Cerebellar nuclear complex (tissue), 1 donor: ENCODE data around the gene CAMTA1.

Experiments
- DNase-seq, 2 experiments: peaks; one replicate each; lab custom pipeline; 2025; lab: John Stamatoyannopoulos, UW

The CAMTA1 gene

DNA sequence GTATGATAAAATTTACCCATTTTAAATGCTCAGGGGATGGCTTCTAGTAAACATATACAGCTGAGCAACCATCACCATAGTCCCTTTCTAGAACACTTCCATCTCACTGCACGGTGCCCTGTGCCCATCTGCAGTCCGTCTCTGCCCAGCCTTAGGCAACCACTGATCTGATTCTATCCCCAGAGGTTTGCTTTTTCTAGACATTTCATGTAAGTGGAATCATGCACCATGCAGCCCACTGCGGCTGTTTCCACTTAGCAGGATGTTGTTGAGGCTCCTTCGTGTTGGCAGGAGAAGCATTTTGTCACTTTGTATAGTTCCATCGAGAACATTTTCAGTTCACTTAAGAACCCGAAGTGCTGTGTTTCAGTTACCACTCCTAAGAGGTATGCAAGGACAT, 958.1 kb downstream of the CAMTA1 start:
- no peak for DNase-seq

DNA sequence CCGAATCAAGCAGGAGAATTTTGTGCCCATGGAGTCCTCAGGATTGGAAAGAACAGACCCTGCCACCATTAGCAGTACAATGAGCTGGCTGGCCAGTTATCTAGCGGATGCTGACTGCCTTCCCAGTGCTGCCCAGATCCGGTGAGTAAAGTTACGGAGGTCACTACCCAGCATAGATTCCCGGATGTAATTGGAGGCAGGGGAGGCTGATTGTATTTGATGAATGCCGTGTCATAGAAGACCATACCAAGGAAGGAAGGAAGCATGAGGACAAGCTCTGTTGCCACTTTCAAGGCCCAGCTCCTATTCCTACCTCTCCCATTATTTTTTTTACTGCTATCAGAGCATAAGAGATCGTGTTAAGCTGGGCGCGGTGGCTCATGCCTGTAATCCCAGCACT, 959.6 kb downstream of the CAMTA1 start:
- no peak for DNase-seq

DNA sequence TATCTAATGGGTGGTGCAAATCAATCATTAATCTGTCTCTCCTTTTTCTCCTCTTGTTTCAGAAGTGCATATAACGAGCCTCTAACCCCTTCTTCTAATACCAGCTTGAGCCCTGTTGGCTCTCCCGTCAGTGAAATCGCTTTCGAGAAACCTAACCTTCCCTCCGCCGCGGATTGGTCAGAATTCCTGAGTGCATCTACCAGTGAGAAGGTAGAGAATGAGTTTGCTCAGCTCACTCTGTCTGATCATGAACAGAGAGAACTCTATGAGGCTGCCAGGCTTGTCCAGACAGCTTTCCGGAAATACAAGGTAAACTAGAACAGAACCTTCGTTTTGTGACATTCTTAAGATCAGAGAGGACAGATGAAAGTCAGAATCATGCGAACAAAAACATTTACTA, 960.5 kb downstream of the CAMTA1 start:
- DNase-seq, result no peak

DNA sequence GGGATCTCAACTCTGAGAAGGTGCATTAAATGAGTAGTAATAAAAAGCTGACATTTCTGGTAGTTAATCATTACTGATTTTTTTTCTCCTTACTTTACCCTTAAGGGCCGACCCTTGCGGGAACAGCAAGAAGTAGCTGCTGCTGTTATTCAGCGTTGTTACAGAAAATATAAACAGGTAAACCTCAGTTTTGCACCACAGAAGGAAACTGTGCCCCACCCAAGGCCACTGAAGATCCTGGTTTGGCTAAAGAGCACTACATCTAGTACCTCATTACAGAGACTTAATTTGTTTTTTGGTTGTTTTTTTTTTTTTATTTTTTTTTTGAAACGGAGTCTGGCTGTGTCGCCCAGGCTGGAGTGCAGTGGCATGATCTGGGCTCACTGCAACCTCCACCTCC, 962.4 kb downstream of the CAMTA1 start:
- DNase-seq, result no peak

DNA sequence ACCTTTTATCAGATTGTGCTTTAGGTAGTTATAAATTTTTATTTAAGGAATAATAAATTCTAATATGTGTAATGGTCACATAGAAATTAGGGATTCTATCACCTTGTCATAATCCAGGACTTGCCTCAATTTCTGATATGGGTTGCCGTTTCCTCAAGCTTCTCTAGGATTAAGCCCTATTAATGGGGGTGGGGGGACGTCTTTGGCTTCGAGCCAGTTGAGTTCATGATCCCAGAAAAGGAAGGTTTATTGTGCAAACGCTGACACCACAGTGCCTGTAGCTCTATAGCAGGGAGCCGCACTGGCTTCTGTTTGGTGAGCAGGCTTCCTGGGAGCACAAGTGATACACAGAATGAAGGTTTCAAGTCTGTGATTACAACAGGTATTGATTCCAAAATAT, 963.9 kb downstream of the CAMTA1 start:
- no peak for DNase-seq

DNA sequence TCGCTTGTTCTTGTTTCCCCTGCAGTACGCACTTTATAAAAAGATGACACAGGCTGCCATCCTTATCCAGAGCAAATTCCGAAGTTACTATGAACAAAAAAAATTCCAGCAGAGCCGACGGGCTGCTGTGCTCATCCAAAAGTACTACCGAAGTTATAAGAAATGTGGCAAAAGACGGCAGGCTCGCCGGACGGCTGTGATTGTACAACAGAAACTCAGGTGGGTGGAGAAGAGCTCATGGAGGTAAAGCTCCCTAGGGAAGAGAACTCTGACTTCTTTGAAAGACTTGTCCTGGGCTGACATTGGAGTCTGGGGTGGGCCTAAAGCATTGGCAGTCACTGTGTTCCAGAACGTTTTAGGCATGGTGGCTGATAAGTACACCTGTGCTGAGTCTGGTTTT, 965.9 kb downstream of the CAMTA1 start:
- DNase-seq, result no peak

DNA sequence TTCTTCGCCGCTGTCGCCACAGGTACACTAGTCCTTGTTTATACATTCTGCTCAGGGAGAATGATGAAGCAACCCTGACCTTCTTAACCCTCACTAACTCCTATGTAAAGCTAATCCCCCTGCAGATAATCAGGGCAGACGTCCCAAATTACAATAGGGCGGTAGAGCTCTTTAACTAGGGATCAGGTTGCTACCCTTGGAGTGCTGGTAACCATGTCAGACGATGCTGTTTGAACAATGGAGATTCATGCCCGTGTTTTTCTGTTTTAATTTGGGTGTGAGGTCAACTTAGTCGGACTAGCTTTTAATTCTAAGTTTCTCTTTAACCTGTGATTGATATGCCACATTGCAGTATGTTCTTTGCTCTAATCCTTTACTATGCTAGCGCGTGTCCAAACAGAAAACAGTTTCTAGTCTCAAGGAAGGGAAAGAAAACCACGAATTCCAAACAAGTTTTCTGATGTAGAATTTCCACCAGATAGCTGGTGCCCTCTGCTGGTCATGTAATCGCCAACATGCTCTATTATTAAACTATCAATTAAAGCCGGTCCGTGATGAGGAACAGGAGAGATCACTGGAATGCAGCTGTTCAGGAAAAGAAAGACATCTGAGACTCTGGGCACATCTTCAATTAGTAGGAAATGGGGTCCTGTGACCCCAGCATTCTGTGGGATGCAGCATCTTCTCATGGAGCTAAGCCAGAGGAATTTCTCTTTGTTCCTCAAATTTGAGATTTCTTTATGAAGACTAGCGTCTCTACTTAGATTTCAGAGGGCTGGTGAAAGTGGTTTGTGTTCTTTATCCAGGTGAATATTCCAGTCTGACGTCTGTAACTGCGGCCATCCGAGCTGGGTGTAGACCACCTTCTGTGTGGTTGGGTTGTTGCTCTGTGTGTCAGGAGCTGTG, 967.5 kb downstream of the CAMTA1 start:
- peak in 1 of 2 experiments; percentile 31 for DNase-seq

DNA sequence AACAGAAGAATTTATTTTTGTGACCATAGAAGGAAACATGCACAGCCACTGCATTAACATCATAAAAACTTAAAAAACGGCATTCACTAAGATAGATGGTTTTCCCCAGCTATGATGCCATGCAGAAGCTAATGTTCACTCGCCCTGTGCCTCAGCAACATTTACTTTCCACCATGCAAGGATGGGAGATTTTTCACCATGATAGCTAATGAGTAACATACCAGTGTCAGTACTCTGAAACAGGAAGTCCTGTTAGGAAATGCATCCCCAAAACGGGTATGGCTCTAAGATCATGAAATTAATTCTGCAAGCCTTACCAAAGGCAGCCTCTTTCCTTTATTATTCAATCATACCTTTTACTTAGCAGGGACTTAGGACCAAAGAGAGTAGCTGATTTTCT, 968.4 kb downstream of the CAMTA1 start:
- no peak for DNase-seq

DNA sequence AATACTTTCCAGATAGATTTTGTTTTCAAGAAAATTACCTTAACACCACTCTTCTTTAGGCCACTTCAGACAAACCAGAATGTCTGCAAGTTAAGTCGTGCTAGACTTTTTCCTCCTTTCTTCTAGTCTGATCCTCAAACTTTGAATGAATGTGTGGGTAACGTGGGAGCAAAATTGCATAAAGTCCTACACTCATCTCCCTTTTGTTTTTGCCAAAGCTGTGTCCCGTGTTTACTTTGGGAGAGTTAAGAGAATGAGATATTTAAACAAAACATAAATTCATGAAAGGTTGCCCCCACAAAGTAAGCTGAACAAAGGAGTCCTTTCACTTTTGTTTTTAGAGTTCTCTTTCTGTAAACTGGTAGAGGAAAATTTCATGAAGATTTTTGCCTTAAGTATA, 969.0 kb downstream of the CAMTA1 start:
- no peak for DNase-seq

DNA sequence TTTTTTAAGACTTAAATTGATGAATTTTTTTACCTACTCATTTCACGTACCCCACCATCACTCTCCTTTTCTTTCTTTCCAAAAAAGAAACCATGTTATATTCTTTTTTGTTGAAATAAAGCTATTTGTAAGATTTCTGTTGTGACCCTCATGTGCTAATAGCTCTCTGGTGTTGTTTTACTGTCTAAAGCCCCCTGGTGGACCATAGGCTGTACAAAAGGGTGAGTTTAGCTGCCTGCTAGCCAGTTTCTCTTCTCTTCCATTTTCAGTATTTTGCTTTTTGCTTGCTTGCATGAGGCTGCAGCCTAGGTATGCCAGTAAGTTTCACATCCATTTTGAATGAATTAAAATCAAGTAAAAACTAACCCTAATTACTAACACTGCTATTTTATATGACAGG, 970.2 kb downstream of the CAMTA1 start:
- DNase-seq, result no peak

DNA sequence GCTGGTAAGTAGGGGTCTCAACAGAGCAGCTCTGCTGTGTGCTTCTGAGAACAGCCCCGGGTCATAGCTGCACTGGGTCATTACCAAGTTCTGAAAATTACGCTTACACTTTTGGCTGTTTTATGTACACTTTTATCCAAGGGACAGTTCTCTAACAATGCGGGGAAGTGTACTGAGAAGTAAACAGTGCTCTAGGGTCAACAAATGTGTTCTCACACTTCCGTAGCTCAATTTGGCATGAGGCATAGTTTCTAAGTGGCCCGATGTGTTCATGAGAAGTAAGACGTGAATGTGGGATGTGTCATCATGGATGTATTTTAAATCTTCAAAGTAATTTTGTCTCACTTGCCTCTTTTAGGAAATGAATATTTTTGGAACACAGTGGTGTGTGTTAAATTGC, 975.0 kb downstream of the CAMTA1 start:
- no peak for DNase-seq

DNA sequence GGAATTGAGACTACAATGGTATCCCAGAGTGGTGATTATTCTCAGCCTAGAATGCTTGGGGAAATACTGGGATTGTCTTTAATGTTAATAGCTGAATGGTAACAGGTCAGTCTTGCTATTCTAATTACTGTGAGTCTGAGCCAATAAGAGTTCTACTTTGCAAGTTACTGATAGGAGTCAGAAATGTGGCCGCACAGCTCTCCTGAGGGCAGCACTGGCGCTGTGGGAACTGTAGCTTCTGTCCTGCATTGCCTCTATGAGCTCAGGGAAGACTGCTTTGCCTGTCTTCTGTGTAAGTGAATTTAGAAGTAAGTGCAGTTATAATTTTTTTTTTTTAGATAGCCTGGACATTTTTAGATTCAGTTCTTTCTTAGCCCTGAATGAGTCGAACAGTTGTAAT, 975.8 kb downstream of the CAMTA1 start:
- DNase-seq, result no peak

DNA sequence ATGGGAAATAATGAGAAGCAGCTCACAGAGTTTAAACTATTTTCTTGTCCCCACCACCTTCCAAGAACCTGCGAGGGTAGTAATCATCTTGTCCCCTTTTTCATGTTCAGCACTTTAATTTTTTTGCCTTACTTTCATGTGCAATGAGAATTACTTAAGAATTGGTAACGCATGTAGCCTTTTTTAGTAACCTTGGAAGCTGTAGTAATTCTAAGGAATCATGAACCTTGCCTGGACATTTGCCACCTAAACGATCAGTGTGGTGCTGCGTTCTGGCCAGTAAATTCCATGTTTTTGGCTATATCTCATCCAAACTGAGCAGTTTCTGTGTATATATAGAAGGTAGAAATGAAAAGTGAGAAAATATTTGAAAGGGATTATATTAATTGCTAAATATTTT, 981.9 kb downstream of the CAMTA1 start:
- DNase-seq, result no peak

DNA sequence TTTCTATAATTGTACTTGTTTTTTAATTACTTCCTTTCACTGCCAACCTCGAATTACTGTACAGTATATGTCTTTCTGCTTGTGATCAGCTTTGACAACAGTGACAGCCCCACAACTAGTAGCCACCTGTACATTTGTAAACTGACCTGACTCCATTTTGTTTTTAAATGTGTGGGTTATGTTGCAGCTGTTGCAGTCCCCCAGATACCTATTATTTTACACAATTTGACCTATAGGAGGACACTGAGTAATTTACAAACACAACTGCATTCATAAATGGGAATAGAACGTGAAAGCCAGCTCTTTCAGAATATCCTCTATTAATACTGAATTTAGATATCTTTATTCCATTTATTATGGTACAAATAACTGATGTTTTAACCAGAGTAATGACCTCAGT, 983.3 kb downstream of the CAMTA1 start:
- no peak for DNase-seq

DNA sequence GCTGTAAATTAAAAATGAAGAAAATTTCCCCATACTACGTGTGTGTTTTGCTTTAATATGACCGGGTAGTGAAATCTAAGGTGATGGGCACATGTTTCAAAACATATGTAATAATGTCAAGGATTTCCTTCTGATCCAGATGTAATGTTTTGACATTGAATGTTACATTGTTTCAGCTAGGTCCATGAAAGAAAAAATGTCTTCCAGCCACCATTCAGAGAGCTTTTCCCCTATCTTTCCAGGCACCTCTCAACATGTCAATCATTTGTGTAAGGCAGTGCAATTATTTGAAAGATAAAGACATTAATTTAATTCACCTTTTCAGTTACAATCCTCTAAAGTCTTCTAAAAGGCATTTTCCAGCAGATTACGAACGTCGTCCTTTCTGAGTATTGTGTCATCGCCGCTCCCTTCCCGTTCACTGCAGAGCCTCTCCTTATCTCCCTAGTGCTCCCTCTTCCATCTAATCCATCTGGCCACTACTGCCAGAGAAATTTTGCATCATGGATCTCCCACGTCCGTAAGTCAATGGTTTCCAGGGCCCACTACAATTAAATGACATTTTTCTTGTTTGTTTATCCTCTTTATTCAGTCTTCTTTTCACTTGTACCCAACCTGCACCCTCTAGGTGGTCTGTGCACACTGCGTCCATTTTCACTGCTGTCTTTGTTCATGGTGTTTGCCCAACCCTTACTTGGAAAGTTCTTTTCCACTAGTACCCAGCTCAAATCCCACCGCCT, 984.6 kb downstream of the CAMTA1 start:
- no peak for DNase-seq

DNA sequence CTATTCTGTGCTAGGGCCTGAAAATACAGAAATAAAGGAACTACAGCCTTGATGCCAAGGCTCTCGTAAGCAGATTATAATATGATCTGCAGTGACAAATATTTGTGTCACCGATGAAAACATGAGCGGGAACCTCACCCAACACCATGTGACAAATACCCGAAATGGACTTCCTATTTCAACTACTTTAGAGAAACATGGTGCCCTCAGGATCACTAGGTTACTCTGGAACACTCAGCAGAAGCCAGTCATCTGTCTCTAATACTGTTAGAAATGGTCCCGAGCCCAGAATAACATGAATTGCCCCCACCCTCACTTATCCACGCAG, 985.4 kb downstream of the CAMTA1 start:
- no peak for DNase-seq

DNA sequence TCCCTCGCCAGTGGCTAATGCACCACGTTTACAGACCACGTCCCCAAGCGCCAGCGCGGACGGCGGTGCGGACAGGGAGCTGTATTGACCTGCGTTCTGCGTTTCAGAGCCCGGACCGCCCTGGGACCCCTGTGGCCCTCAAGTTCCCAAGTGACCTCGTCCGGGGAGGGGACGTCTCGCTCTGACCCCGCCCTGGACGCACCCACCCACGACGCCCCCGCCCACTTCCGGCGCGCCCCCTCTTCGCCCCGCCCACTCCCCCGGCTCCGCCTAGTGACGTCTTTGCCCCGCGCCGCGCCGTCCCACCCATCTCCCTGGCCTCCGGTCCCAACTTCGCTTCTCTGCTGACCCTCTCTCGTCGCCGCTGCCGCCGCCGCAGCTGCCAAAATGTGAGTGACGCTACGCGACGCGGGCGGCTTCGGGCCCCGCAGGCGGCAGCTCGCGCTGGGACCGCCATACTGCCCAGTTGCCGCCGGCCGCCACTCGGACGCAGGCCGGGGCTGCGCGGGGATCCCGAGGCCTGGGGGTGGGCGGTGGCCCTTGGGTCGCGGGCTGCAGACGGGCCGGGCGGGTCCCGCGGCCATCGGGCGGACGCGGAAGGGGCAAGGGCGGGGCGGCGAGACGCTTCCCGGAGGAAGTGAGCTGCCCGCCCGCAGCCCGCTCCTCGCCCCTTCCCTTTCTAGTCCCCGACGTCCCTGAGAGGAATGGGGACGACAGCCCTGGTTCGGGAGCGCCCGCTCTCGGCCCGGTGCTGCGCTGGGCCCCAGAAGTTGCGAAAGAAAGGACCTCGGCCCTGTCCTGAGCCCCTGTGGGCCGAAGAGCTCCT, 986.0 kb downstream of the CAMTA1 start, which contains the start of gene VAMP3:
Gene VAMP3 (plus strand): TSS at position 300 of the 826 bp plus-strand sequence. CDS start 88 bp downstream, at position 388.
- DNase-seq, result no peak

DNA sequence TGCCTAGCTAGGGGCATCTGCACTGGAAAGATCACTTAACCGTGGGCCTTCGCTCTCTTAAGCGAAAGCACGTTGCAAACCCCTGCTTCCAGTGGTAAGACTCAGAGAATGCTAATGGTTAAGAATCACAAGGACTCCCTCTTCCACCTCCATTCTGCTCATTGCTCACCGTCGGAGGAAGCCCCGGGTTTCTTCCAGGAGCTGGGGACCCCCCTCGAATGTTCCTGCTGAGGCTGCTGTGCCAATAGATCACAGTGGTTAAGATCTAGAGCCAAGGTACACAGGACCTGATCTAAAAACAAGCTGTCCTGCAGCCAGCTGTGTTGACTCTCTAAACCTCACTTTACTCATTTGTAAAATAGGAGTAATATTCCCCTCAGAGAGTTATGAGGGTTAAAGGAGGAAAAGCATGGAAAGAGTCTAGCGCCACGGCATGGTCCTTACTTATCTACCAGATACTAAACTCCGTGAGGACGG, 986.6 kb downstream of the CAMTA1 start:
- DNase-seq, result no peak

DNA sequence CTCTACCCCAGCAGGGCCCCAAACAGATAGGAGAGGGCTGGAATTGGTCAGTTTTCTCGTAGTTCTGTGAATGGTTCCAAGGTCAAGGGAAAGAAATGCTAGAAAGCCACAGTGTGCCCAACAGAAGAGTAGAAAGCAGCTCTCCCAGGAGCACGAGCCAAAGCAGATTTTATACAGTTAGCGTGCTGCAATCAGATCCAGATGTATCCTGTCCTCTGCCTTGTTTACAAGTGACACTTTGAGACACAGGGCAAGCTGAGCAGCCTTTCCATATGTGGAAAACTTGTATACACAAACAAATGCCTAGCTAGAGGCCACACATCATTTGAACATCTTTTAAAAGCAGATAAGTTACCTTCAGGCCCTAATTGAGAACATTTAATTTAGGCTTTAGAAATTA, 992.3 kb downstream of the CAMTA1 start:
- no peak for DNase-seq

DNA sequence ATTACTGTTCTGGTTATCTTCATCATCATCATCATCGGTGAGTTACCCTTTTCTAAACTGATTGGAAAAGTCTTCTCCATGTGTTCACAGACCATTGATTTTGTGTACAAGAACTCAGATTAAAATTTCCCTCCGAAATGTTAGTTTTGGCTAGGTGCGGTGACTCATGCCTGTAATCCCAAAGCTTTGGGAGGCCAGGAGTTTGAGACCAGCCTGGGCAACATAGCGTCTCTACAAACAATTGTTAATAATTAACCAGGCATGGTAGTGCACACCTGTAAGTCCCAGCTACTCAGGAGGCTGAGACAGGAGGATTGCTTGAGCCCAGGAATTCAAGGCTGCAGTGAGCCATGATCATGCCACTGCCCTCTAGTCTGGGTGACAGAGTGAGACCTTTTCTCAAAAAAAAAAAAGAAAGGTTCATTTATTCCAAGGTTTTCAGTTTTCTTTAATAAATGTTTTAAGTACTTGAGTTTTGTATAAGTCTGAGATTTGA, 992.9 kb downstream of the CAMTA1 start:
- no peak for DNase-seq

DNA sequence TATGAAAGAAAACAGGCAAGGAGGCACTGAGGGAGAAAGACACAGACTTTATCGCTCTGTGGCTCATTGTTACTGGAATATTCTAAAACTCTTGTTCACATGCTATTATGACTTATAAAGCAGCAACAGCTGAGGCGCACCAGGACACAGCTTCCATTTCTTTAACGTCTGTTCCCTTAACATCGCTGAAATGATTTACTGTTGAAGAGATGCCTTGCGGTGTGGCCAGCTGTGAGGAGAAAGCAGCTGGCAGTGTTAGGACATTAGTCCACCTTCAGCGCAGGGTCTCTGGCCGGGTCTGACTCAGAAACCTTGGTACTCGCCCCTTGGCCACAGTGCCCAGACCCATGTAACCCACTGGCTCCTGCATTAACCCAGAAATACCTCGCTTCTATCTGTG, 995.7 kb downstream of the CAMTA1 start:
- DNase-seq, result no peak

DNA sequence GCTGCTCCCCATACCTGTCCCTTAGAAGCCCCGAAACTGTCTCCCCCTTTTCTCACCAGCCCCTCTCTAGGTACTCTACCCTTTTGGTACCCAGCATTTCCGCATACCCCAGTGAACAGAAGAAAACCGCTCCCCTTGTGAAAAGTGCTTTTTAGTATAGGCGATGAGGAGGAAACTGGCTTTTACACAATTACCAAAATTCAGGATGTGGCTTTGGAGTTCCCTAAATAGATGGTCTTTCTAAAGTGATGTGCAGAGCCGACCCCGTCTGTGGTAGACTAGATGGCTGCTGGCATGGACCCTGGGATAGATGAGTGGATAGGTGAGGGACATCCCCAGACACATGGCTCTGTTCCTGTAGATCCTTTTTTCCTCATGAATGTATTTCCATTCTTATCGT, 996.2 kb downstream of the CAMTA1 start:
- DNase-seq, result no peak
